IMR-90 (cell line): ENCODE data around the gene TNFRSF1B. TPM values are rescaled to one million over a fixed set of nuclear protein-coding genes. Genes with fewer than 3 reads are reported as not detected.
A peak's percentile ranks its signal among the peaks of the same experiment; 100 is the strongest.

Source experiments
- ATAC-seq: fragments of 200-7000 bp; cut with Tn5 transposase; 2 replicates; pipeline ENCODE4 v1.9.1; 2020; ENCODE audit warnings: low read depth, mild to moderate bottlenecking, moderate library complexity
- BruUV-seq: library from RNA; stranded (reverse); fragments of 400-500 nt; replicated peaks from 2 replicates; lab custom pipeline; 2021; lab: Mats Ljungman, UMichigan
- CTCF ChIA-PET: fragments of 300-600 bp; formaldehyde crosslinking; extraction: SDS; loops from one replicate; lab custom pipeline; 2021; ENCODE audit warnings: antibody characterized with exemption; lab: Yijun Ruan, JAX
- POLR2A ChIA-PET: fragments of 300-600 bp; sonication (Branson Sonifier 250); formaldehyde crosslinking; loops from one replicate; lab custom pipeline; 2022; ENCODE audit warnings: antibody characterized with exemption; ENCODE audit not compliant: unreplicated experiment; lab: Charles Lee
- DNase-seq: peaks from one replicate; pipeline ENCODE4 v3.0.0; 2013
- H2AFZ ChIP-seq: replicated peaks from 2 replicates; pipeline ENCODE3; 2013; ENCODE audit warnings: low read length, mild to moderate bottlenecking; ENCODE audit not compliant: poor library complexity
- H2AK5ac ChIP-seq: 2 replicates; pipeline ENCODE4 v1.6.1; 2013; ENCODE audit warnings: low read depth, low read length, inconsistent platforms
- H2AK9ac ChIP-seq: replicated peaks from 2 replicates; pipeline ENCODE3; 2013; ENCODE audit warnings: mild to moderate bottlenecking, low read depth, low read length, moderate library complexity; ENCODE audit not compliant: poor library complexity
- H2BK120ac ChIP-seq: 2 replicates; pipeline ENCODE4 v1.6.1; 2013; ENCODE audit warnings: low read depth, low read length, inconsistent platforms
- H2BK15ac ChIP-seq: 3 replicates; pipeline ENCODE4 v1.6.1; 2013; ENCODE audit warnings: low read depth, low read length, inconsistent platforms
- H2BK20ac ChIP-seq: 2 replicates; pipeline ENCODE4 v1.6.1; 2013; ENCODE audit warnings: low read depth, mild to moderate bottlenecking, inconsistent platforms, low read length, moderate library complexity
- H2BK5ac ChIP-seq: 2 replicates; pipeline ENCODE4 v1.6.1; 2013; ENCODE audit warnings: mild to moderate bottlenecking, low read depth, low read length, inconsistent platforms; ENCODE audit not compliant: poor library complexity, severe bottlenecking
- H3K14ac ChIP-seq: replicated peaks from 2 replicates; pipeline ENCODE4 v1.6.1; 2013; ENCODE audit warnings: low read depth, low read length, inconsistent platforms
- H3K18ac ChIP-seq: 2 replicates; pipeline ENCODE4 v1.6.1; 2013; ENCODE audit warnings: low read depth, low read length, control low read depth
- H3K23ac ChIP-seq: 2 replicates; pipeline ENCODE4 v1.6.1; 2013; ENCODE audit warnings: low read depth, low read length, inconsistent platforms
- H3K27ac ChIP-seq: 2 replicates; pipeline ENCODE4 v1.5.1; 2013; ENCODE audit warnings: mild to moderate bottlenecking, control low read depth, low read length; ENCODE audit not compliant: insufficient read depth
- H3K27me3 ChIP-seq: 2 replicates; pipeline ENCODE4 v1.6.1; 2013; ENCODE audit warnings: low read length; ENCODE audit not compliant: control insufficient read depth, insufficient read depth
- H3K36me3 ChIP-seq: 2 replicates; pipeline ENCODE4 v1.6.1; 2013; ENCODE audit warnings: low read length, mixed read lengths; ENCODE audit not compliant: control insufficient read depth, insufficient read depth
- H3K4ac ChIP-seq: 2 replicates; pipeline ENCODE4 v1.6.1; 2013; ENCODE audit warnings: low read depth, low read length, inconsistent platforms
- H3K4me1 ChIP-seq: 2 replicates; pipeline ENCODE4 v1.6.1; 2013; ENCODE audit warnings: low read length, mixed read lengths; ENCODE audit not compliant: control insufficient read depth, insufficient read depth
- H3K4me2 ChIP-seq: 2 replicates; pipeline ENCODE4 v1.6.1; 2013; ENCODE audit warnings: low read depth, mild to moderate bottlenecking, control low read depth, low read length, moderate library complexity
- H3K4me3 ChIP-seq: 2 replicates; pipeline ENCODE4 v1.5.1; 2013; ENCODE audit warnings: low read depth, mild to moderate bottlenecking, control low read depth, low read length, moderate library complexity; ENCODE audit not compliant: insufficient read depth
- H3K56ac ChIP-seq: 2 replicates; pipeline ENCODE4 v1.6.1; 2013; ENCODE audit warnings: low read length, inconsistent platforms; ENCODE audit not compliant: insufficient read depth; ENCODE audit errors: extremely low read depth
- H3K79me1 ChIP-seq, 2 experiments: 2 replicates each; pipeline ENCODE4 v1.6.1; 2013; ENCODE audit warnings: low read length in 2 of 2, inconsistent platforms in 1 of 2, low read depth in 1 of 2
- H3K9ac ChIP-seq: 2 replicates; pipeline ENCODE4 v1.6.1; 2013; ENCODE audit warnings: low read depth, low read length, control low read depth
- H3K9me1 ChIP-seq: 2 replicates; pipeline ENCODE4 v1.6.1; 2013; ENCODE audit warnings: low read length, inconsistent platforms; ENCODE audit not compliant: insufficient read depth
- H3K9me3 ChIP-seq: 2 replicates; pipeline ENCODE4 v1.6.1; 2013; ENCODE audit warnings: low read length; ENCODE audit not compliant: control insufficient read depth, insufficient read depth
- H4K20me1 ChIP-seq: 2 replicates; pipeline ENCODE4 v1.6.1; 2013; ENCODE audit warnings: low read length, inconsistent platforms; ENCODE audit not compliant: insufficient read depth
- H4K5ac ChIP-seq: 2 replicates; pipeline ENCODE4 v1.6.1; 2013; ENCODE audit warnings: mild to moderate bottlenecking, low read depth, low read length, control low read depth
- H4K8ac ChIP-seq, 2 experiments: 2 replicates each; pipeline ENCODE4 v1.6.1; 2013; ENCODE audit warnings: low read depth in 2 of 2, low read length in 2 of 2, control low read depth in 1 of 2, inconsistent platforms in 1 of 2
- H4K91ac ChIP-seq: 2 replicates; pipeline ENCODE4 v1.6.1; 2013; ENCODE audit warnings: low read depth, low read length, inconsistent platforms; ENCODE audit not compliant: insufficient read depth
- CEBPB ChIP-seq: IDR thresholded peaks from 2 replicates; pipeline ENCODE4 v1.6.1; 2012; ENCODE audit warnings: low read depth, low read length, improper control_type of control experiment
- FOS ChIP-seq: fragments of 150-350 bp; IDR thresholded peaks from 2 replicates; pipeline ENCODE4 v1.6.1; 2016; ENCODE audit warnings: low read depth, low read length
- NFE2L2 ChIP-seq: fragments of 150-350 bp; IDR thresholded peaks from 2 replicates; pipeline ENCODE4 v1.6.1; 2016; ENCODE audit warnings: low read depth, mild to moderate bottlenecking, low read length
- WGBS, 2 experiments: methylation state at CpG; one replicate each; pipeline versions ENCODE4 v1.1.5 to v1.1.7; 2013; ENCODE audit warnings: missing lambda C conversion rate in 2 of 2; ENCODE audit not compliant: insufficient read length in 1 of 2; ENCODE audit errors: extremely low coverage in 2 of 2; 5-methylcytosine and 5-hydroxymethylcytosine counted together
- dilution Hi-C: fragments of 300-500 bp; cut with HindIII; formaldehyde crosslinking; loops from one replicate; pipeline ENCODE4 v1.14.3; 2018; ENCODE audit warnings: low sequenced_read_pairs; ENCODE audit not compliant: unreplicated experiment
- in situ Hi-C: fragments of 300-500 bp; cut with MboI; formaldehyde crosslinking; loops from 3 replicates; pipeline ENCODE4 v1.14.3; 2019; ENCODE audit warnings: low sequenced_read_pairs, inconsistent platforms, mixed read lengths
- intact Hi-C: fragments of 100-400 bp; cut with micrococcal nuclease; formaldehyde crosslinking; loops from 2 replicates; pipeline ENCODE4 v1.10.0; 2022
- polyA plus RNA-seq, 3 experiments: library from polyadenylated mRNA; depleted of rRNA; stranded (reverse); fragments of >200 nt; gene quantifications; 2 replicates each; pipeline ENCODE4 v1.2.3, GENCODE V29; 2012; ENCODE audit warnings: low replicate concordance in 1 of 3
- total RNA-seq: library from RNA; depleted of rRNA; stranded (reverse); fragments of >200 nt; gene quantifications from 2 replicates; pipeline ENCODE4 v1.2.3, GENCODE V29; 2012

The TNFRSF1B gene
- total and polyA plus RNA-seq, 2 of the 4 experiments (the other 2 are of a cell fraction): 4.3 to 8.9 TPM

GRCh38 chr1:12132078-12132477 is 34.7 kb upstream of the TNFRSF1B start:
- H3K27ac ChIP-seq: no peak overlapping the region
- no peak overlapping the region for H2AK9ac ChIP-seq
- H3K4ac ChIP-seq: no peak overlapping the region
- no peak overlapping the region for H2BK20ac ChIP-seq
- no peak for ATAC-seq
- no peak overlapping the region for H3K14ac ChIP-seq
- no peaks in the 10 kb centered on the region for H3K9me3 ChIP-seq
- dilution Hi-C loops: no loop called here
- TF ChIP-seq FOS (no peak), NFE2L2 (no peak), CEBPB (peak; percentile 12; the same call in 1 of the 2 replicates)
- no peak overlapping the region for H2AK5ac ChIP-seq
- no peak overlapping the region for H4K91ac ChIP-seq
- H2BK5ac ChIP-seq: no peak overlapping the region
- no peak overlapping the region for H2BK120ac ChIP-seq
- no peak overlapping the region for H3K18ac ChIP-seq
- peaks cover 7% of the 10 kb centered on the region; the same call in 1 of the 2 replicates for H3K4me1 ChIP-seq
- CTCF ChIA-PET: interaction anchor here (0.6 kb wide), 1 partner anchor 556 kb away, joined by 10 read pairs; no protein-coding TSS in a partner anchor
- no peak overlapping the region for H2BK15ac ChIP-seq
- H3K4me2 ChIP-seq: no peak overlapping the region
- H4K5ac ChIP-seq: no peak overlapping the region
- no peak overlapping the region for H4K8ac ChIP-seq
- intact Hi-C loops: no loop called here
- H3K56ac ChIP-seq: no peak overlapping the region
- no peak overlapping the region for H3K9ac ChIP-seq
- no peak overlapping the region for H3K23ac ChIP-seq
- H3K79me1 ChIP-seq: no peaks in the 10 kb centered on the region
- POLR2A ChIA-PET: no interaction called here
- no peaks in the 10 kb centered on the region for H3K36me3 ChIP-seq
- H3K27me3 ChIP-seq: no peaks in the 10 kb centered on the region
- H3K9me1 ChIP-seq: no peaks in the 10 kb centered on the region
- no peak overlapping the region for H2AFZ ChIP-seq
- BruUV-seq: no TSS peak
- peak; percentile 57 for DNase-seq
- in situ Hi-C loops: no loop called here
- H3K4me3 ChIP-seq: no peak overlapping the region
- H4K20me1 ChIP-seq: no peaks in the 10 kb centered on the region
- 80% methylated on average over 1 of the region's 8 CpGs; no CpG with 5 or more reads in 1 of the 2 experiments for WGBS, 2 experiments
